GM12878 (cell line): ENCODE data around the gene NAV2. TPM values are rescaled to one million over a fixed set of nuclear protein-coding genes. Genes with fewer than 3 reads are reported as not detected.

Experiments
- ATAC-seq: fragments of 200-7000 bp; cut with Tn5 transposase; 3 replicates; pipeline ENCODE4 v1.9.1; 2020; ENCODE audit warnings: mild to moderate bottlenecking, moderate library complexity
- BruUV-seq: library from RNA; stranded (reverse); fragments of 400-500 nt; replicated peaks from 2 replicates; lab custom pipeline; 2021; lab: Mats Ljungman, UMichigan
- CTCF ChIA-PET: fragments of 300-600 bp; sonication (Branson Sonifier 250); formaldehyde crosslinking; extraction: SDS; loops from one replicate; lab custom pipeline; 2021; ENCODE audit warnings: inconsistent platforms; lab: Yijun Ruan, JAX
- POLR2A ChIA-PET: fragments of 350-600 bp; formaldehyde crosslinking; extraction: SDS; loops from one replicate; lab custom pipeline; 2021; ENCODE audit warnings: inconsistent platforms; lab: Charles Lee
- RAD21 ChIA-PET: fragments of 300-600 bp; sonication (Branson Sonifier 250); formaldehyde crosslinking; loops from one replicate; lab custom pipeline; 2023; ENCODE audit warnings: antibody characterized with exemption; ENCODE audit not compliant: unreplicated experiment; lab: Charles Lee
- SMC1A ChIA-PET: fragments of 300-600 bp; sonication (Branson Sonifier 250); formaldehyde crosslinking; loops from one replicate; lab custom pipeline; 2023; ENCODE audit not compliant: unreplicated experiment, uncharacterized antibody; lab: Charles Lee
- DNase-seq: peaks from one replicate; pipeline ENCODE4 v3.0.0-alpha.2; 2011; ENCODE audit warnings: low read depth, low spot score
- FAIRE-seq: peaks from 3 replicates; lab custom pipeline; 2011; peaks lifted over from hg19 to GRCh38; lab: Jason Lieb, UNC
- H2AFZ ChIP-seq: 2 replicates; pipeline ENCODE4 v1.6.0; 2011; ENCODE audit warnings: low read depth, low read length, control low read depth; ENCODE audit not compliant: control insufficient read depth
- H3K27ac ChIP-seq: 2 replicates; pipeline ENCODE4 v1.5.1; 2011; ENCODE audit warnings: control low read depth; ENCODE audit not compliant: control insufficient read depth, insufficient read depth
- H3K27me3 ChIP-seq, 2 experiments: replicated peaks in 1 of 2; 2 replicates each; pipeline versions ENCODE4 v1.6.0 to v1.6.1; 2011; ENCODE audit warnings: low read length in 1 of 2; ENCODE audit not compliant: control insufficient read depth in 2 of 2, insufficient read depth in 2 of 2
- H3K36me3 ChIP-seq, 2 experiments: 2 replicates each; pipeline ENCODE4 v1.5.1; 2011; ENCODE audit warnings: low read length in 1 of 2; ENCODE audit not compliant: control insufficient read depth in 2 of 2, insufficient read depth in 2 of 2
- H3K4me1 ChIP-seq: 2 replicates; pipeline ENCODE4 v1.6.1; 2011; ENCODE audit warnings: mild to moderate bottlenecking, low read length, moderate library complexity, mixed read lengths; ENCODE audit not compliant: control insufficient read depth, insufficient read depth
- H3K4me2 ChIP-seq: 2 replicates; pipeline ENCODE4 v1.6.0; 2011; ENCODE audit warnings: control low read depth; ENCODE audit not compliant: control insufficient read depth, insufficient read depth
- H3K4me3 ChIP-seq: fragments of 200-600 bp; sonication (generic); 2 replicates; pipeline ENCODE4 v1.5.1; 2016
- H3K79me2 ChIP-seq: 2 replicates; pipeline ENCODE4 v1.6.0; 2011; ENCODE audit warnings: low read length; ENCODE audit not compliant: control insufficient read depth, insufficient read depth
- H3K9ac ChIP-seq: 2 replicates; pipeline ENCODE4 v1.8.0; 2011; ENCODE audit warnings: low read length, control low read depth, mixed read lengths; ENCODE audit not compliant: control insufficient read depth, insufficient read depth
- H3K9me3 ChIP-seq: replicated peaks from 3 replicates; pipeline ENCODE4 v1.5.1; 2011; ENCODE audit warnings: mild to moderate bottlenecking, low read length; ENCODE audit not compliant: control insufficient read depth, insufficient read depth
- H4K20me1 ChIP-seq: 2 replicates; pipeline ENCODE4 v1.6.0; 2011; ENCODE audit not compliant: control insufficient read depth, insufficient read depth
- CHD4 ChIP-seq: fragments of 200-600 bp; sonication (generic); IDR thresholded peaks from 2 replicates; pipeline ENCODE4 v1.6.1; 2016; ENCODE audit warnings: mild to moderate bottlenecking
- DPF2 ChIP-seq: fragments of 450-650 bp; IDR thresholded peaks from 2 replicates; pipeline ENCODE4 v1.6.1; 2017; ENCODE audit warnings: mild to moderate bottlenecking
- E2F4 ChIP-seq: IDR thresholded peaks from 2 replicates; pipeline ENCODE4 v1.6.1; 2012; ENCODE audit warnings: low read depth, low read length, improper control_type of control experiment
- FOXM1 ChIP-seq: IDR thresholded peaks from 2 replicates; pipeline ENCODE4 v1.6.1; 2012; ENCODE audit warnings: low read depth, mild to moderate bottlenecking, inconsistent platforms, low read length, moderate library complexity
- GATAD2B ChIP-seq: fragments of 450-650 bp; conservative IDR thresholded peaks from 2 replicates; pipeline ENCODE4 v1.6.1; 2017; ENCODE audit warnings: low read depth, mild to moderate bottlenecking, moderate library complexity
- MTA2 ChIP-seq: fragments of 450-650 bp; IDR thresholded peaks from 2 replicates; pipeline ENCODE4 v1.6.1; 2016; ENCODE audit warnings: low read depth, mild to moderate bottlenecking, moderate library complexity
- NFXL1 ChIP-seq: fragments of 450-650 bp; IDR thresholded peaks from 2 replicates; pipeline ENCODE4 v1.6.1; 2017; ENCODE audit warnings: antibody characterized with exemption, mild to moderate bottlenecking, borderline replicate concordance
- NR2C1 ChIP-seq: fragments of 450-650 bp; IDR thresholded peaks from 2 replicates; pipeline ENCODE4 v1.6.1; 2017; ENCODE audit warnings: antibody characterized with exemption, mild to moderate bottlenecking, moderate library complexity
- NR2C2 ChIP-seq: IDR thresholded peaks from 2 replicates; pipeline ENCODE4 v1.6.1; 2011; ENCODE audit warnings: borderline replicate concordance, low read depth; ENCODE audit not compliant: control insufficient read depth, insufficient read length
- POU2F2 ChIP-seq: IDR thresholded peaks from 3 replicates; pipeline ENCODE4 v1.6.1; 2011; ENCODE audit warnings: low read depth, mild to moderate bottlenecking, low read length, borderline replicate concordance
- SMAD5 ChIP-seq: IDR thresholded peaks from 2 replicates; pipeline ENCODE4 v1.6.1; 2016; ENCODE audit warnings: antibody characterized with exemption, low read depth
- TARDBP ChIP-seq: IDR thresholded peaks from 2 replicates; pipeline ENCODE4 v1.6.1; 2016; ENCODE audit warnings: borderline replicate concordance
- TCF3 ChIP-seq: IDR thresholded peaks from 2 replicates; pipeline ENCODE4 v1.6.1; 2012; ENCODE audit warnings: low read depth, mild to moderate bottlenecking, low read length, borderline replicate concordance; ENCODE audit not compliant: insufficient read depth
- ZBTB40 ChIP-seq: fragments of 450-650 bp; IDR thresholded peaks from 2 replicates; pipeline ENCODE4 v1.6.1; 2016; ENCODE audit warnings: mild to moderate bottlenecking, moderate library complexity, borderline replicate concordance
- ZNF622 ChIP-seq: fragments of 450-650 bp; IDR thresholded peaks from 2 replicates; pipeline ENCODE4 v1.6.1; 2017; ENCODE audit warnings: mild to moderate bottlenecking, inconsistent platforms
- WGBS: methylation state at CpG from one replicate; pipeline ENCODE4 v1.1.6; 2016; ENCODE audit warnings: low lambda C conversion rate; ENCODE audit not compliant: insufficient replicate concordance, insufficient coverage; ENCODE audit errors: missing lambda C conversion rate; 5-methylcytosine and 5-hydroxymethylcytosine counted together
- in situ Hi-C: fragments of 300-500 bp; cut with MboI; formaldehyde crosslinking; loops from 9 replicates; pipeline ENCODE4 v1.14.3; 2018; ENCODE audit warnings: mixed read lengths
- intact Hi-C: fragments of 100-400 bp; cut with micrococcal nuclease; formaldehyde crosslinking; loops from one replicate; pipeline ENCODE4 v1.14.2; 2022; ENCODE audit not compliant: unreplicated experiment
- polyA plus RNA-seq, 11 experiments: library from polyadenylated mRNA; depleted of rRNA in 4 of 11; unstranded in 6 of 11; stranded (reverse) in 5 of 11; fragments of >200 nt; fragmentation: Nextera tagmentation in 4 of 11; fragmentation: Illumina TruSeq in 1 of 11; extraction: Ambion mirVana in 4 of 11; extraction: Trizol in 1 of 11; gene quantifications; 1 replicate in 1 of 11; 2 replicates in 10 of 11; pipeline versions ENCODE4 v1.2.1 to v1.2.3, GENCODE V29; 2011 to 2016; ENCODE audit warnings: inconsistent platforms in 2 of 11, missing spikeins in 2 of 11, low read depth in 1 of 11
- total RNA-seq, 4 experiments: library from RNA; depleted of rRNA in 3 of 4; stranded (reverse); fragments of >200 nt in 3 of 4; fragmentation: Illumina TruSeq in 1 of 4; extraction: Trizol in 1 of 4; gene quantifications; 2 replicates each; pipeline versions ENCODE4 v1.2.1 to v1.2.3, GENCODE V29; 2013 to 2021

Gene NAV2
- total and polyA plus RNA-seq, 10 of the 15 experiments (the other 5 are each of a cell fraction or from before 2014, with no cell fraction given), result 0.35 to 6.1 (median 1.1) TPM

- FAIRE-seq, result no peak
- H3K4me2 ChIP-seq, result no peak overlapping the region
- 0 out of 2 replicates have a peak, but pooled peaks cover 3% of the 10 kb centered on the region for H4K20me1 ChIP-seq
- H3K4me3 ChIP-seq, result no peak overlapping the region
- ChIA-PET SMC1A (interaction anchor here (0.9 to 3.0 kb wide), 10 partner anchors 10 to 242 kb away, joined by 3 to 17 read pairs (median 3); no protein-coding TSS in a partner anchor), CTCF (interaction anchor here (0.6 to 3.6 kb wide), 11 partner anchors 10 to 245 kb away, joined by 3 to 17 read pairs (median 3); no protein-coding TSS in a partner anchor), POLR2A (interaction anchor here (0.8 kb wide), 1 partner anchor 26 kb away, joined by 4 read pairs; no protein-coding TSS in a partner anchor), RAD21 (interaction anchor here (1.4 to 1.6 kb wide), 2 partner anchors 52 to 101 kb away, joined by 3 to 4 read pairs; no protein-coding TSS in a partner anchor)
- no peaks in the 10 kb centered on the region for H3K4me1 ChIP-seq
- in situ Hi-C loops, result no loop called here
- H2AFZ ChIP-seq, result no peak overlapping the region
- no TSS peak for BruUV-seq
- no peaks in the 10 kb centered on the region for H3K36me3 ChIP-seq
- H3K9ac ChIP-seq, result no peak overlapping the region
- no peak for DNase-seq
- intact Hi-C loops, result loop anchor here (2.0 kb wide), 1 partner anchor 236 kb away; no protein-coding TSS in a partner anchor
- TF ChIP-seq CHD4 (no peak), NFXL1 (no peak), ZNF622 (no peak), TCF3 (no peak), DPF2 (no peak), NR2C1 (no peak), ZBTB40 (no peak), NR2C2 (no peak), E2F4 (no peak), GATAD2B (no peak), SMAD5 (no peak), POU2F2 (no peak), FOXM1 (no peak), MTA2 (no peak), TARDBP (no peak)
- no peak for ATAC-seq
- H3K27ac ChIP-seq, result no peak overlapping the region
- no peaks in the 10 kb centered on the region for H3K9me3 ChIP-seq
- WGBS, result 36% methylated on average over 4 of the region's 4 CpGs
- H3K79me2 ChIP-seq, result no peaks in the 10 kb centered on the region
- no peaks in the 10 kb centered on the region for H3K27me3 ChIP-seq
These were observed 88.3 kb downstream of the NAV2 start for GRCh38 chr11:19800714-19801519.
